Stimulated activated CD4-positive, alpha-beta T cell treated with anti-CD3 and anti-CD28 coated beads, Interleukin-2, amount 100 ng/mL, for 48 hours (primary cell): ENCODE results near the gene PROCA1.

ENCODE experiments used
- DNase-seq, 2 donors: peaks; one replicate each; pipeline ENCODE4 v3.0.0-alpha.2; 2020

Gene PROCA1

DNA sequence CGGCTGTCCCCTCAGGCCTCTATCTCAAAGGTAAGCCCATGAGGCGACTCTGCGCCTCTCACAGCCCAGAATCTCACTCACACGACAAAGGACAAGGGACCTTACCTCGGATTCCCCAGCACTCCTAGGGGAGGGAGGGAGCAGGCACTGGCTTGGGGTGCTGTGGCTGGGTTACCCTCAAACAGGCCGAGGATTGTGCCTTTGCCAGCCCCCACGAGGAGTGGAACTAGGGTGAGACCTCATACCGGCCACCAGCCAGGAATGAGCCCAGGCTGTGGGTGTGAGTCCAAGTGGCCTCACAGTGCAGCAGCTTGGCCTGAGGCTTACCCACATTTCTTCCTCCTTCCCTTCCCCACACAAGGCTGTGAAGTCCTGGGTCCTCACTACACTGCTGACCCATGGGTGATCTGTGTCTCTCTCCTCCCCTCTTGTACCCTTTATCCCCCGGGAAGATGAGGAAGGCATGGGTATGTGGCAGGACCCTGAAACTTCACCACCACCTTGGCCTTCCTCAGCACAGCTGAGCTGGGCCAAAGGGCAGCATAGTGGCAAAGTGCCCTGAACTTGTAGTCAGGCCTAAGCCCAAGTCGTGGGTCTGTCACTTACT lies 5.9 kb downstream of the PROCA1 start:
- no peak for DNase-seq

DNA sequence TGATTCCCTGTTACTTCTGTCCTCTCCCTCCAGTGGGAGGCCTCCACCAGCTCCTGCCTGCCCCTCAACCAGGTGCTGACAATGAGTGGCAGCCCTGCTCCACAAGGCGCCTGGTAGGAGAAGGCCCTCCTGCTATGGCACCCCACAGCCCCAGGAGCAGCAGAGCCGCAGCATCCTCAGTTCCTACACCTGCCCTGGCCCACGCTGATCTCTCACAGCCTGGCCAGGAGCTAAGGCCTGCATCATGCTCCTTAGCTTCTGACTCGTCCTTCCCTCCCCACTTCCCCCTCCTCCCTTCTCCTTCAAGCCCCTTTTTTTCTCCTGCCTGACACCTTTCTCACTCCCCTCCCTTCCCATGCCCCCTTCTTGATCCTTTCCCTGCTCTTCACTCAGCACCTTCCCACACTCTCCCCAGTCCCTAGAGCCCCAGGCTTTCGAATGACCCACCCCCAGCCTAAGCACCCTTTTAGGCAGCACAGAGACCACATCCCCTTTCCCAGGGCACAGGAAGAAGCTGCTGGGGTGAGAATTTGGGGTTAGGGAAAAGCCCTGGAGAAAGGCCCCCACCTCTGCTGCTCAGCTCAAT lies 6.5 kb downstream of the PROCA1 start:
- no peak for DNase-seq

GRCh38 chr17:28704219-28704858 lies 7.3 kb downstream of the PROCA1 start:
- no peak for DNase-seq

DNA sequence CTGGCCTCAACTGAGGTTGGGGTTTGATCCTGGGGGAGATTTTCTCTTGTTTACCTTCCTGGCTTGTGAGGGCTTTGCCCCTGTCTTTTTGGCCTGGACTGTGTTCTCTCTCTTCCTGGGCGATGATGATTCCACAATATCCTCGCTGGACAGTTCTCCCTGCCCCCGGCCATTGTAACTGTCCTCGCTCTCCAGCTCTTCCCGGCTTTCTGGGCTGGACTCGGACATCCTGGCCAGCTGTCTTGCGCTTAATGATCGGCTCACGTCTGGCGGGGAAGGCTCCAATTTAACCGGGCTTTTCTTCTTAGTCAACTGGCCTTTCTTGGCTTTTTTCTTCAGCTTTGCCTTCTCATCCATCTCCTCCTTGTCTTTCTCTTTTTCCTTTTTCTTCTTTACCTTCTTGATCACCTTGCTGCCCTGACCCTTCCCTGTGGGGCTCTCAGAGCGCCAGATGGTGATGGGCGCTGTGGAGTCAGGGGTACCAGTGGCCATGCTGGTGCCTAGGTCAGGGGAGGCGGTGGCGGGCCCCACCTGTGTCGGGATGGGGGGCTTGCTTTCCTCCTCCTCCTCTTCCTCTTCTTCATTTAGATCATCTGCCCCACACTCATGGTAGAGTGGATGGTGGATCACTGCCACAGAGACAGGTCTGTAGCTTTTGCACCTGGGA lies 8.0 kb downstream of the PROCA1 start:
- DNase-seq: no peak

DNA sequence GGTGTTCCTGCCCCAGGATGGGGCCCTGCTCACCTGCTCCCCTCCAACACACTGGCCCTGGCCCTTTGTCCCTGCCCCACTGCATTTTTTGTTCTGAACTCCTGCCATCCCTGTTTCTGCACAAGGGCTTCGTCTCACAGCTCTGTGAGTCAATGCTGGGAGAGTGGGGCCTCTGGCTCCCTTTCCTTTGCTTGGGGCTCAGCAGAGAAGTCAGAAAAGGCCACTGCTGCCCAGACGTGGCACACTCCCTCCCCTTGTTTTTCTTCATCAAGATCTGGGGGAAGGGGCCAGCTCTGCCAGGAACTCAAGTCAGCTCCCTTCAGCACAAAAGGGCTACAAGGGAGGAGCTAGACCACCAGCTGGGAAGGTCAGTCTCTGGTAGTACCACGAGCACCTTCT lies 8.9 kb downstream of the PROCA1 start:
- no peak for DNase-seq

GRCh38 chr17:28702026-28702751 lies 9.5 kb downstream of the PROCA1 start:
- no peak for DNase-seq

DNA sequence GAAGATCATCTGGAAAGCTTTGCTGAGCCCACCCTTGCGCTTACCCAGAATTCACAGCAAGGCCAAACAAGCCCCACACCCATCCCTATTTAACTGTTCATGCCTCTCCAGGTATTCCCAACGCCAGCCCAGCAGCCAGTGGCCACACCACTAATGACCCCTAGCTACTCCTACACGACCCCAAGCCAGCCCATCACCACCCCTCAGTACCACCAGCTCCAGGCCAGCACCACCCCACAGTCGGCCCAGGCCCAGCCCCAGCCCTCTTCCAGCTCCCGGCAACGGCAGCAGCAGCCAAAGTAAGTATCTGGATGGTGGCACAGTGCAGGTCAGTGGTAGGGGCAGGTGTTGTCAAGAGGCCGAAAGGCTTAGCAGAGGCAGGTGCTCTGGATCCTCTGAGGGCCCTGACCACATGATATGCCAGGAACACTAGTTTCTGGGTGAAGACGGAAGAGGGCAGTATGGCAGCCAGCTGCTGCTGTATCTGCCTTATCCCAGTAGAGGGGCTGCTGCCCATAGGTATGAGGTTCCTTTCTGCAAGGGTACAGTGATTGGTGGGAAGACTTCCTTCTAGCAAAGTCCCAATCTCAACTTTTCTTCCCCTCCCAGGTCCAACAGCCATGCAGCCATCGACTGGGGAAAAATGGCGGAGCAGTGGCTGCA lies 10.7 kb downstream of the PROCA1 start:
- DNase-seq: no peak

GRCh38 chr17:28700278-28700677 lies 11.4 kb downstream of the PROCA1 start:
- DNase-seq: no peak

DNA sequence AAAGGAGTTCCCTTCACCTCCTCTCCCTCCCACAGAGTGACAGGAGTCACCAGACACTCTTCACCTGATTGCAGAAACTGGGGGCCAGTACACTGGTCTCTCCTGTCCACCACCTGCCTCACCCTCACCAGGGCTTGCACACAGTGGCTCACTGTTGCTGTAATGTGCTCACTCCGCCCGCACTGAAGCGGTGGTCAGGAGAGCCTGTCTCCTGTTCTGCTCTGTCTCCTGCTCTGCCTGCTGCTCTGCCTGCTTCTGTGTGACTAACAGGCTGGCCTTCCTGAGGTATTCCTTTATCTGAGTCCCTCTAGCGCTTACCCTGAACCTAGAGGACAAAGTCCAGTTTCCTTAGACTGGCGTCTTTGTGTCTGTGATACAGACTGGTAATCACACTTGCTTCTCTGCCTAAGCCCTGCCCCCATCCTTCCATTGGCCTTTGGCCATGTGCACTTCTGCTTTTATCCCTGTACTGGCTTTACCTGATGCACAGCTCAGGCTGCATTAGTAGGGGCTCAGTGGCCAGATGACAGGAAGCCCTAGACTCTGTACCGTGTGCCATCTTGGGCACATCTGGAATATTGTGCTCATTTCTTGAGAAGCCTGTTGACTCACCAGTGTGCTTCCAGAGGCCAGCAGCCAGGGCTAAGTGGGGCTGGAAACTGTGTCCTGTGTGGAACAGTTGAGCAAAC lies 13.3 kb downstream of the PROCA1 start:
- no peak for DNase-seq

DNA sequence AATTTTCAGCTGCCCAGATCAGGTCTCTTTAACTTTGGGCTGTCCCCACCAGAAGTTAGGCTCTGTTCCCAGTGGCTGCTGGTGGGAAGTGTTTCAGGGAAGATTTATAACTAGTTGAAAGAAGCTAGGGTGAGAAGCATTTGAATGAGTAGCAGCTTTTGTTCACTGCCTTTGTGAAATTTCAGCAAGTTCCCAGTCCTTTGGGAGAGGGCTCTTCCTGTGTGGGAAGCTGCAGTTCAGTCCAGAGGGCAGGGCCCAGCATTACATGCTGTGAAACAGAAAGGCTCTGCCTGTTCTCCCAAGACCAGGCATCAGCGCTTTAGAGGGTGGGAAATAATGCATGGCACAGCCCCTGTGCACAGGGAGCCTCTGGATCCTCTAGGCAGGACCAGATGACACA lies 17.8 kb downstream of the PROCA1 start:
- no peak for DNase-seq

- no peak for DNase-seq
Observed at GRCh38 chr17:28689011-28689410, 22.7 kb downstream of the PROCA1 start.

DNA sequence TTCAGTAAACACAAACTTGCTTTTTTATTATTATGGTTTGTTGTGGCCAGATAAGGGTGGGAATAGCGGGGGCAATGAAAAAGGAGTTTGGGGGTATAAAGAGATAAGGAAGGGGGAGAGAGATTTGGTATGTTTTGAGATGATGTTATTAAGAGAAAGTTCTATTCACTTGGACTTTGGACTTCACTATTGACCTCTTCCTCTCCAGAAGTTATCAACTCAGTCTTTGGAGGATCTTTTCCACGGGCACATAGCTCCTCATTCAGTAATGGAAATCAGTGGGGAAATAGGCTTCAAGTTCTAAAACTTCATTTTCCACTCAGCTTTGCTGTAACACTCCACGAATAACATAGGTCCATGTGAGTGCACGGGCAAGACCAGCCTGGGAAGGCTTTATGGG lies 23.2 kb downstream of the PROCA1 start:
- DNase-seq: no peak

GRCh38 chr17:28686296-28686695 lies 25.4 kb downstream of the PROCA1 start:
- DNase-seq: no peak

DNA sequence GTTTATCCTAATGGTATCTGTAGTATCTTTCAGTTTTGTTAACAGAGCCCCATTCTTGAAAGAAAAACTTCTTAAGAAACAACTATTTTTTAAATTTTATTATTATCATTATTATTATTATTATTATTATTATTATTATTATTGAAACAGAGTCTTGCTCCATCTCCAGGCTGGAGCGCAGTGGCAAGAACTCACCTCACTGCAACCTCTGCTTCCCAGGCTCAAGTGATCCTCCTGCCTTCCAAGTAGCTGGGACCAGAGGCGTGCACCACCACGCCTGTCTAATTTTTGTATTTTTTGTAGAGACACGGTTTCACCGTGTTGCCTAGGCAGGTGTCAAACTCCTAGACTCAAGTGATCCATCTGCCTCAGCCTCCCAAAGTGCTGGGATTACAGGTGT lies 26.3 kb downstream of the PROCA1 start:
- DNase-seq: no peak

- DNase-seq: no peak
Observed at GRCh38 chr17:28684963-28685362, 26.7 kb downstream of the PROCA1 start.

DNA sequence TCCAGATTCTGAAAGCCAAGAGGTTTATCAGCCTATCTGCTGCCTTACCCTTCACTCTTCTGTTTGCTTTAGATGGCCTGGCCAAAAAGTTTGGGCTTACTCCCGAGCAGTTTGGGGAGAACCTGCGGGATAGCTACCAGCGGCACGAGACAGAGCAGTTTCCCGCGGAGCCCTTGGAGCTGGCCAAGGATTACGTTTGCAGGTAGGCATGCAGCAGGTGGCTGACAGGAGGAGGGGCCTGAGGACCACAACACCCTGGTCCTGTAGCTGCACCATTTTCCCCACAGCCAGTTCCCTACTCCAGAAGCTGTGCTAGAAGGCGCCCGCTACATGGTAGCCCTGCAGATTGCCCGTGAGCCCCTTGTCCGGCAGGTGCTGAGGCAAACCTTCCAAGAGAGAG lies 29.0 kb downstream of the PROCA1 start:
- DNase-seq: no peak

DNA sequence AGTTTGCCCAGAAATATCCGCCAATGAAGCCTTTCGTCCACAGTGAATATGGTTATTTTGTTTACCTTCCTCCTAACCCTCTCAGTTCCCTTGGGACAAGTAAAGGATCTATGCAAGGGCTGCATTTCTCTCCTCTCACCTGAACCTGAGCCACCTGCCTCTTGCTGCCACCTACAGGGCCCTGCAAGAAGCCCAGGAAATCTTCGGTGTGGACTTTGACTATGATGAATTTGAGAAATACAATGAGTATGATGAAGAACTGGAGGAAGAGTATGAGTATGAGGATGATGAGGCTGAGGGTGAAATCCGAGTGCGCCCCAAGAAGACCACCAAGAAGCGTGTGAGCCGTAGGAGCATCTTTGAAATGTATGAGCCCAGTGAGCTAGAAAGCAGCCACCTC lies 35.7 kb downstream of the PROCA1 start:
- DNase-seq: no peak

- no peak for DNase-seq
Observed at GRCh38 chr17:28675490-28675889, 36.2 kb downstream of the PROCA1 start.

DNA sequence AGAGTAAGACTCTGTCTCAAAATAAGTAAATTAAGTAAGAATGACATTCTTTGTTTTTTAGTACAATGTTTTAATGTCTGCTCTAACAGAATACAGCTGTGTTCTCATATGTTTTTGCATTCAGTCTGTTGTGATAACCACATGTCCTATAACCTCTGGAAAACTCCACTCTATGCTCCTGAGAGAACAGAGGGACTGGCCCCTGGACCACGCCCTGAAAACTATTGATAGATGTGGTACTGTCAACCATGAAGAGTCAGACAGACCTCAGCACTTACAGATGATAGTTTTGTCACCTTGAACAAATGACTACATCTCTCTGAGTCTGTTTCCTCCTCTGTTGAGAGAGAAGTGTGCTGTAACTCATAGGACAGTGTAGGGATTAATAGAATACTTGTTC lies 41.8 kb downstream of the PROCA1 start:
- no peak for DNase-seq

- DNase-seq: no peak
Observed at GRCh38 chr17:28667870-28668269, 43.8 kb downstream of the PROCA1 start.

DNA sequence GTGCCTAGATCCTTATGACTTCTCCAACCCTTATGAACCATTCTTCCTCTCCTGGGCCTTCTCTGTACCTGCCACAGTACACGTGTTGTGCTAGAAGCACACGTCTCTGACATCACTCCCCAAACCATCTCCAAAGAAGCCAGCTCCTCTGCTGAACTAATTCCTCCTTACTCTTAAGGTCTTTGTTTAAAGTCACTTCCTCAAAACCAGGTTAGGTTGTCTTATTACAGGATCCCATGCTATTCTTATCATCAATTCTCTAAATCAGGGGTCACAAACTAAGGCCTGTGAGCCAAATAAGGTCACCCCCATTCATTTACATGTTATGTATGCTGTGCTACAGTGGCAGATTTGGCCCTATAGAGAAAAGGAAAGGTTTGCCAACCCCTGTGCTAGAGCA lies 45.7 kb downstream of the PROCA1 start:
- DNase-seq: no peak

DNA sequence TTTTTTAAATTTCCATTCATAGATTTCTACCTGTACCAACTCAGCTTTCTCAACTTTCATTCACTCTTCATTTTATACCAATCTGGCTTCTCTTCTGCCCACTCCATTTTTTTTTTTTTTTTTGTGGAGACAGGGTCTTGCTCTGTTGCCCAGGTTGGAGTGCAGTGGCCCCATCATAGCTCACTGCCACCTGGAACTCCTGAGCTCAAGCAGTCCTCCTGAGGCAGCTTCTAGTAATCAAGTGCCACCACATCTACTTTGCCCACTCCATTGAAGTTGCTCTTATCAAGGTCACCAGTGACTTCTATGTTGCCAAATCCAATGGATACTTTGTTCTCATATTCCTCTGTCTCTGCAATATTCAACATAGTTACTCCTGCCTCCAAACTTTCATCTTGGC lies 48.0 kb downstream of the PROCA1 start:
- DNase-seq: no peak

DNA sequence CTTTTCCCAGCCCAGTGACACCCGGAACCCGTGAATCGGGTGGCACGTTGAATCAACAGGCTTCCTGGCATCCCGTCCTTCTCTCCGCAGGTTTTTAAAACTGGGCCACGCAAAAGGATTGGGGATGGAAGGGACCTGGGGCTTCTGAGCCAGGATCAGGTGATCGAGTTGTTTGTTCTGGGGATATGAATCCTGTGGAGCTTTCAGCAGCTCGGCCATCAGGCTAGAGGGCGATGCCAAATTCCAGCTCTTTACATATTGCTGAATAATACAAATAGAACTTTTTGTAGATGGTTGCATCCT lies 49.2 kb downstream of the PROCA1 start:
- DNase-seq: no peak
